Measurements from ENCODE around the gene RPUSD1. TPM values are rescaled to one million over a fixed set of nuclear protein-coding genes. Genes with fewer than 3 reads are reported as not detected.

Gene RPUSD1
- total RNA-seq, 2 donors from 2014 or later = 24.1 to 34.4 TPM

- no peak overlapping the region for H3K4me3 Mint-ChIP-seq
- 86 to 93% methylated on average over 6 of the region's 6 CpGs for WGBS, 2 experiments (ENCODE audit: insufficient coverage in 1 of 2, insufficient read length in 1 of 2)
- no peaks in the 10 kb centered on the region for H3K9me3 Mint-ChIP-seq
These were observed 9.2 kb downstream of the RPUSD1 start for GRCh38 chr16:778909-779527.

GRCh38 chr16:778447-778846 is 9.7 kb downstream of the RPUSD1 start:
- peaks cover 6% of the 10 kb centered on the region for H3K27me3 Mint-ChIP-seq (ENCODE audit: insufficient read depth)
- H3K4me3 Mint-ChIP-seq = no peak overlapping the region
- H3K27ac ChIP-seq (ENCODE audit: low read depth, low read length) = no peak overlapping the region
- H3K9me3 Mint-ChIP-seq = no peaks in the 10 kb centered on the region
- no peaks in the 10 kb centered on the region for H3K36me3 ChIP-seq (ENCODE audit: control insufficient read depth, insufficient read depth, low read length)
- 93 to 96% methylated on average over 4 to 11 of the region's 11 CpGs for WGBS, 2 experiments (ENCODE audit: insufficient coverage in 1 of 2, insufficient read length in 1 of 2)
- peaks cover 3% of the 10 kb centered on the region for H3K27me3 ChIP-seq (ENCODE audit: control insufficient read depth, insufficient read depth, low read length, poor library complexity, severe bottlenecking)
- no peaks in the 10 kb centered on the region for H3K4me1 ChIP-seq (ENCODE audit: control insufficient read depth, insufficient read depth, low read length)
- no peaks in the 10 kb centered on the region for H3K9me3 ChIP-seq (ENCODE audit: control insufficient read depth, low read length)
- no peak for DNase-seq
- H3K4me3 ChIP-seq (ENCODE audit: low read length) = no peak overlapping the region
- no peaks in the 10 kb centered on the region for H3K4me1 Mint-ChIP-seq
- H3K9ac ChIP-seq (ENCODE audit: extremely low read depth, low read length, poor library complexity, severe bottlenecking) = no peak overlapping the region
- H3K27ac Mint-ChIP-seq = no peak overlapping the region
- H3K36me3 Mint-ChIP-seq (ENCODE audit: low read depth) = no peaks in the 10 kb centered on the region
- no peak for TF ChIP-seq CTCF (conservative IDR thresholded peaks at IDR 0.05)

More at GRCh38 chr16:778909-779527, 9.2 kb downstream of the RPUSD1 start:
- H3K36me3 ChIP-seq (ENCODE audit: control insufficient read depth, insufficient read depth, low read length) = no peaks in the 10 kb centered on the region
- H3K4me1 ChIP-seq (ENCODE audit: control insufficient read depth, insufficient read depth, low read length) = no peaks in the 10 kb centered on the region
- TF ChIP-seq CTCF (conservative IDR thresholded peaks at IDR 0.05) = no peak
- no peak overlapping the region for H3K9ac ChIP-seq (ENCODE audit: extremely low read depth, low read length, poor library complexity, severe bottlenecking)
- H3K27me3 ChIP-seq (ENCODE audit: control insufficient read depth, insufficient read depth, low read length, poor library complexity, severe bottlenecking) = peaks cover 3% of the 10 kb centered on the region
- Mint-ChIP-seq H3K4me1 (no peaks in the 10 kb centered on the region), H3K36me3 (ENCODE audit: low read depth) (no peaks in the 10 kb centered on the region), H3K27ac (no peak overlapping the region), H3K27me3 (ENCODE audit: insufficient read depth) (peaks cover 6% of the 10 kb centered on the region)
- no peak overlapping the region for H3K4me3 ChIP-seq (ENCODE audit: low read length)
- DNase-seq = no peak
- H3K9me3 ChIP-seq (ENCODE audit: control insufficient read depth, low read length) = no peaks in the 10 kb centered on the region
- no peak overlapping the region for H3K27ac ChIP-seq (ENCODE audit: low read depth, low read length)

- no peaks in the 10 kb centered on the region for H3K4me1 ChIP-seq (ENCODE audit: control insufficient read depth, insufficient read depth, low read length)
- H3K27me3 ChIP-seq (ENCODE audit: control insufficient read depth, insufficient read depth, low read length, poor library complexity, severe bottlenecking) = peaks cover 3% of the 10 kb centered on the region
- TF ChIP-seq CTCF (conservative IDR thresholded peaks at IDR 0.05) = no peak
- H3K9me3 ChIP-seq (ENCODE audit: control insufficient read depth, low read length) = no peaks in the 10 kb centered on the region
- no peak overlapping the region for H3K4me3 ChIP-seq (ENCODE audit: low read length)
- H3K9me3 Mint-ChIP-seq = no peaks in the 10 kb centered on the region
- peaks cover 6% of the 10 kb centered on the region for H3K27me3 Mint-ChIP-seq (ENCODE audit: insufficient read depth)
- H3K4me3 Mint-ChIP-seq = no peak overlapping the region
- 69 to 78% methylated on average over 9 to 16 of the region's 16 CpGs for WGBS, 2 experiments (ENCODE audit: insufficient coverage in 1 of 2, insufficient read length in 1 of 2)
- DNase-seq = no peak
- H3K4me1 Mint-ChIP-seq = no peaks in the 10 kb centered on the region
- H3K27ac ChIP-seq (ENCODE audit: low read depth, low read length) = no peak overlapping the region
- H3K36me3 Mint-ChIP-seq (ENCODE audit: low read depth) = no peaks in the 10 kb centered on the region
- no peaks in the 10 kb centered on the region for H3K36me3 ChIP-seq (ENCODE audit: control insufficient read depth, insufficient read depth, low read length)
- peak overlapping the region; percentile 44 for H3K27ac Mint-ChIP-seq
- no peak overlapping the region for H3K9ac ChIP-seq (ENCODE audit: extremely low read depth, low read length, poor library complexity, severe bottlenecking)
These were observed 10.4 kb downstream of the RPUSD1 start for GRCh38 chr16:777826-778225.

Measured in endodermal cell (in vitro differentiated cells).